HG03558 (cell line): ENCODE measurements around the gene ZNF317.
"Not testable (repeated sequence)": the region's sequence is repeated elsewhere in the genome, so short reads cannot be mapped to it uniquely, and the experiment has no call there.

Source experiments
- ATAC-seq: cut with Tn5 transposase; IDR thresholded peaks from one replicate; pipeline ENCODE4 v1.9.1; 2021; ENCODE audit warnings: moderate number of reproducible peaks; ENCODE audit not compliant: unreplicated experiment; ENCODE audit errors: extremely low read depth

Gene ZNF317

DNA sequence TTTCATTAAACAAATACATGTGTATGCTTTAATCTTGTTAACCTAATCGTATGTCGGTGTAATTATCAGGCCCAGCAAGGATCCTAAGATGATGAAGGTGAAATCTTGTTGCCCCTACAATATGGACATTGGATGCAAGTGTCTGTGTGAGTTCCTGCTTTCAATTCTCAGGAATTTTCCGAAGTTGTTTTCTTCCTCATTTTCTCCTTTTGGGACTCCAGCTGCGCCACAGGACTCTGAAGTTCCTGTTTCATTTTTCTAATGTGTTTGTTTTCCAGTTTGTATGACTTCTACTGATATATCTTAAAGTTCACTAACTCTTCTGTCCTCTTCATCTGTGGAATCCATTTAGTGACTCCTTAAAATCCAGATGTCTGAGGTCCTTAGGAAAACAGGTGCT, 26.6 kb downstream of the ZNF317 start:
- no peak for ATAC-seq

DNA sequence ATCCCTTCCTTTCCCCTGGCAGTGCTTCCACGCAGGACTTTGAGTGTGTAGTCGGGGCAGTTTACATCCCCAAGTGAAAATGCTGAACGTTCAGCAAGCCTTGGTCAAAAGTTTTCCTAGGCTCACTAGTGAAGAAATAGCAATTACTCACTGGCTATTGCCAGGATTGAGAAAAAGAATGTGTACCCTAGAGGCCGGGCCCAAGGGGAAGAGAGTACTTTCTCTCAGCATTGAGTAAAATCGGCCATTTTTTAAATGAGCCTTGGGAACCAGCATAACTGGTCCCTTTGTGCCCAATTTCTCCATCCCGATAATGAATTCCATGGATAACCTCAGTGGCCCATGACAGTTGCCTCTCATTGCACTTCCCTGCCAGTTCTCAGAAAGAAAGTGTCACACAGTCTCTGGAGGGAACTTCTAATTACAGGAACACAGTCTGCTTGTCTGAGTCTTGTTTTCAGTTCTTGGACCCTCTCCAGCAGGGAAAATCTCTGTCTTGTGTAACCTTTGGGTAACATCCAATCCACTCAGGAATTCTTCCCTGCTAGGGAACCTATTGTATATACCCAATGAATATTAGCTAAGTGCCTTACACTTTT, 31.3 kb downstream of the ZNF317 start:
- ATAC-seq = no peak

DNA sequence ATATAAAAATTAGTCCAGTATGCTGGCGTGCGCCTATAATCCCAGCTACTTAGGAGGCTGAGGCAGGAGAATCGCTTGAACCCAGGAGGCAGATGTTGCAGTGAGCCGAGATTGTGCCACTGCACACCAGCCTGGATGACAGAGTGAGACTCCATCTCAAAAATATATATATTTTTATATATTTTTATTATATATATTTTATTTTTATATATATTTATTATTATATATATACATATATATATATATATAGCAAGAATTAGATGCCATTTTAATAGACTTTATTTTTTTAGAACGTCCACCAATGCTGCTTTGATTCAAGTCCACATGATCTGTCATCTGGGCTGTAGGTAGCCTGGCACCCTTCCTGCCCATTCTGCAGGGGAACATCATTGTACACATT, 35.1 kb downstream of the ZNF317 start:
- ATAC-seq = no peak

DNA sequence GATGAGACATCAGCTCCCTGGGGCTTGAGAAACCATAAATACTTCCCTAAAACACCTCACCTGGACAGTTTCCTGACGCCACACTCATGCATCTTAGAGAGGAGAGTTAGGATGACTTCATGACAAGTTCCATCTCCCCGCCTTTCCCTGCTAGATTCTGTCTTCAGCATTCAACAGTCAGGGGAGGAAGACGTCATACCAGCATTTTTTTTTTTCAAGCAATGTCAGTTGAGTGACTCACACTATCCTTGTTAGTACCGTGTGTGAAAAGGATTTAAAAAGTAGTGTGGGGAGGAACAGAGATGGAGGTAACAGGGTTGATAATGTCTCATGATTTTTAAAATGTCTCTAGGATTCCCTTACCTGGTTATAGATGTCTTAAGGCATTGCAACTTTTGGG, 38.7 kb downstream of the ZNF317 start, which contains the start of gene OR7D2:
Gene OR7D2 (plus strand): TSS at position 79 of the 400 bp plus-strand sequence. CDS start 6,803 bp downstream, outside the sequence.
- ATAC-seq = no peak

DNA sequence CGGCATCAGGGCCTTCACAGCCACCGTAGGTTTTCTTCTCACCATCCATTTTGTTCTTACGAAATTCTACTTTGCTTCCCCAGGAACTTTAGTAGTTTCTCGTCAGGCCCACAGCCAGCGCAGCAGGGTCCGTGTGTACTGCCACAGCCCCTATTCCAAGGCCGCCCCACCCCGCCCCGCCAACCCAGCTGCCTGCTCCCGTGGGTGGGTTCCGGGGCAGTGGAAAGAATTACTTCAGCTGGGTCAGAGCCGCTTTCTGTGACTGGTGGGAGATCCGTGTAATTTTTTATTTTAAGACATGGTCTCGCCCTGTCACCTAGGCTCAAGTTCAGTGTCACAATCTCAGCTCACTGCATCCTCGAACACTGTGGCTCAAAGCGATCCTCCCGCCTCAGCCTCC, 42.8 kb downstream of the ZNF317 start:
- no peak for ATAC-seq

DNA sequence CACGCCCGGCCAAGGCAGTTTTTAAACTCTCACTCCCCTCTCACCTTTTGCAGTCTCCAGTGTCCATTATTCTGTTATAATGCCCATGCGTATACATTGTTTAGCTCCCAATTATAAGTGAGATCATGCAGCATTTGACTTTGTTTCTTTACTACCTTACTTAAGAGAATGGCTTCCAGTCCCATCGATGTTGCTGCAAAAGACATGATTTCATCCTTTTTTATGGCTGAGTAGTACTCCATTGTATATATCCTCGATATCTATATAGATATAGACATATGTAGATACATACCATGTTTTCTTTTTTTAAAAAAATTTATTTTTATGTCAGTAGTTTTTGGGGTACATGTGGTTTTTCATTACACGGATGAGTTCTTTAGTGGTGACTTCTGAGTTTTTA, 47.0 kb downstream of the ZNF317 start:
- no peak for ATAC-seq

DNA sequence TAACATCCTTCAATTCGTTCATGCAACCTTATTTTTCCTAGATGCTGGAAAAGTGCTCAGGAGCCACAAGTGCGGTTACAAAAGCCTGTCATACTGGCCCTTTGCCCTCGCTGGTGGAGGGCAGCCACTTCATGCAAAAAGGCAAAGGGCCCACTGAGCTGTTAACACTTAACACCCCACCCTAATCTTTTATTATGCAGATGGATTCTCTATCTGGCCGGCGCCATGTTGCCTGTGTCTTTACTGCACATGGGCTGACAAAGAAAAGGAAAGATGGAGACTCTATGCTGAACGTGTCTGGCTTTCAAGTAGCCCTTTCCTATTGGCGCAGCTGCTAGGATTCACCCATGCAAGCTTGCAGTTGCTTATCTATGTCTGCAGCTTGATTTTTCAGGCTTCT, 49.3 kb downstream of the ZNF317 start:
- no peak for ATAC-seq

DNA sequence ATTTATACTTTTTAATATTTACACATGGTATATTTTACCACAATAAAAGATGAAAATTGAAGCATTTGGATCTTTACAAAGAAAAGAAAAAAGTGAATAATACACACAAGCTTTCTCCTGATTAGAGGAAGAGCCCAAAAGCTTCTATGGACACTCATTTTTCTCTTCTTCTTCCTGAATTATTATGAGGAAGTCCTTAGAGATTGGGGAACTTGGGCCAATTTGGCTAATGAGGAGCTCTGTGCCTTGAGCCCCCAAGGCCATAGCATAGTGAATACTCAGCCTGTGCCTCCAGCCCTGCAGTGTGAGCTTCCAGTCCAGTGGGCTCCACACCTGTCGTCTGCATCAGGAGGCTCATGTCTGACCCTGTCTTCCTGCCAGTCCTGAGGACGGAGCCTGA, 57.8 kb downstream of the ZNF317 start:
- not testable (repeated sequence) for ATAC-seq

DNA sequence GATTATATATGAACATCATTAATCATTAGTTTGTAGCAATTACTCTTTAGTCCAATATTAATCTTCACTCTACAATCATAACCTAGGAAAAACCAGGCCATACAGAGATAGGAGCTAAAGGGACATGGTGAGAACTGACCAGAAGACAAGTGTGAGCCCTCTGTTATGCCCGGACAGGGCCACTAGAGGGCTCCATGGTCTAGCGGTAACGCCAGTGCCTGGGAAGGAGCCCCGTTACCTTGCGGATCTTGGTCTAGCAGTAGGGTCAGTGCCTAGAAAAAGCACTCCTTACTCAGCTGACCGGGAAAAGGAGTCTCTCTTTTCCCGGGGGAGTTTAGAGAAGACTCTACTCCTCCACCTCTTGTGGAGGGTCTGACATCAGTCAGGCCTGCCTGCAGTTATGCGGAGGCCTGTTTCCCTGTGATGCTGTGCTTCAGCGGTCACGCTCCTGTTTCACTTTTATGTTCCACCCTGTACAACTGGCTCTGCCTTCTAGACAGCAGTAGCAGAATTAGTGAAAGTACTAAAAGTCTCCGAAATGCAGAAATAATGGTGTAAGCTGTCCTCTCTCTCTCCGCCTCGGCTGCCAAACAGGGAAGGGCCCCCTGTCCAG, 65.4 kb downstream of the ZNF317 start:
- ATAC-seq = no peak
